Activated B cell treated with CpG ODN at 0.5 μM for 24 hours (primary cell): ENCODE results near the gene TEX52. TPM values are rescaled to one million over a fixed set of nuclear protein-coding genes. Genes with fewer than 3 reads are reported as not detected.

Experiments
- ATAC-seq: fragments of 200-7000 bp; cut with Tn5 transposase; one replicate; pipeline ENCODE4 v1.10.0; 2021; ENCODE audit warnings: low read depth, mild to moderate bottlenecking, moderate library complexity
- CTCF ChIA-PET: fragments of 350-600 bp; sonication (Branson Sonifier 250); formaldehyde crosslinking; loops from one replicate; lab custom pipeline; 2021; ENCODE audit warnings: antibody characterized with exemption; lab: Charles Lee
- POLR2A ChIA-PET: fragments of 350-600 bp; sonication (Branson Sonifier 250); formaldehyde crosslinking; loops from one replicate; lab custom pipeline; 2021; ENCODE audit warnings: antibody characterized with exemption; lab: Charles Lee
- DNase-seq: peaks from one replicate; pipeline ENCODE4 v3.0.0; 2022
- H3K27ac Mint-ChIP-seq: one replicate; pipeline ENCODE4 v1.8.0; 2020; ENCODE audit warnings: mixed read lengths
- H3K27me3 Mint-ChIP-seq: one replicate; pipeline ENCODE4 v1.8.0; 2021; ENCODE audit warnings: mixed read lengths
- H3K36me3 Mint-ChIP-seq: one replicate; pipeline ENCODE4 v1.8.0; 2021; ENCODE audit warnings: low read depth, mixed read lengths
- H3K4me1 Mint-ChIP-seq: one replicate; pipeline ENCODE4 v1.8.0; 2021; ENCODE audit warnings: mixed read lengths
- H3K4me3 Mint-ChIP-seq: one replicate; pipeline ENCODE4 v1.8.0; 2020; ENCODE audit warnings: mild to moderate bottlenecking, mixed read lengths
- H3K9me3 Mint-ChIP-seq: one replicate; pipeline ENCODE4 v1.8.0; 2020; ENCODE audit warnings: mixed read lengths
- intact Hi-C: fragments of 100-400 bp; cut with micrococcal nuclease; formaldehyde crosslinking; loops from one replicate; pipeline ENCODE4 v1.15.1; 2024
- total RNA-seq: library from RNA; stranded (reverse); gene quantifications from 2 replicates; pipeline ENCODE4 v1.2.3, GENCODE V29; 2022
- TF ChIP-seq, protein P1 (sequence below): fragments of 200-600 bp; IDR thresholded peaks from one replicate; pipeline ENCODE4 v1.8.0; 2022; ENCODE audit warnings: antibody characterized with exemption, mild to moderate bottlenecking

TEX52 gene
- total RNA-seq, 1 donor from 2014 or later, result not detected

DNA sequence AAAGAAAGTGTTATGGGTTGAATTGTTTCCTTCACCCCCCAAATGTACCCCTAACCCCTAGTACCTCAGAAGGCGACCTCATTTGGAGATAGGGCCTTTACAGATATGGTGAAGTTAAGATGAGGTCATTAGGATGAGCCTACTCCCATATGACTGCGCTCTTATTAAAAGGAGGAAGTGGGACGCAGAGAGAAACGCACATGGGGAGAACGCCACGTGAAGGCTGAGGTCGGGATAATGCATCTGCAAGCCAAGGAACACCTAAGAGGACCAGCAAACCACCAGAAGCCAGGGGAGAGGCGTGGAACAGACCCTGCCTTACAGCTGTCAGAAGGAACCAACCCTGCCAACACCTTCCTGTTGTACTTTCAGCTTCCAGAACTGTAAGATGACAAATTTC, 20.3 kb downstream of the TEX52 start:
- Mint-ChIP-seq H3K27ac (no peak overlapping the region), H3K36me3 (peaks cover 41% of the 10 kb centered on the region), H3K9me3 (no peaks in the 10 kb centered on the region), H3K4me3 (no peak overlapping the region), H3K27me3 (no peaks in the 10 kb centered on the region), H3K4me1 (peaks cover 4% of the 10 kb centered on the region)
- POLR2A ChIA-PET, result no interaction called here
- CTCF ChIA-PET, result no interaction called here
- DNase-seq (no peak), ATAC-seq (no peak)
- TF ChIP-seq, protein P1, sequence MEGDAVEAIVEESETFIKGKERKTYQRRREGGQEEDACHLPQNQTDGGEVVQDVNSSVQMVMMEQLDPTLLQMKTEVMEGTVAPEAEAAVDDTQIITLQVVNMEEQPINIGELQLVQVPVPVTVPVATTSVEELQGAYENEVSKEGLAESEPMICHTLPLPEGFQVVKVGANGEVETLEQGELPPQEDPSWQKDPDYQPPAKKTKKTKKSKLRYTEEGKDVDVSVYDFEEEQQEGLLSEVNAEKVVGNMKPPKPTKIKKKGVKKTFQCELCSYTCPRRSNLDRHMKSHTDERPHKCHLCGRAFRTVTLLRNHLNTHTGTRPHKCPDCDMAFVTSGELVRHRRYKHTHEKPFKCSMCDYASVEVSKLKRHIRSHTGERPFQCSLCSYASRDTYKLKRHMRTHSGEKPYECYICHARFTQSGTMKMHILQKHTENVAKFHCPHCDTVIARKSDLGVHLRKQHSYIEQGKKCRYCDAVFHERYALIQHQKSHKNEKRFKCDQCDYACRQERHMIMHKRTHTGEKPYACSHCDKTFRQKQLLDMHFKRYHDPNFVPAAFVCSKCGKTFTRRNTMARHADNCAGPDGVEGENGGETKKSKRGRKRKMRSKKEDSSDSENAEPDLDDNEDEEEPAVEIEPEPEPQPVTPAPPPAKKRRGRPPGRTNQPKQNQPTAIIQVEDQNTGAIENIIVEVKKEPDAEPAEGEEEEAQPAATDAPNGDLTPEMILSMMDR, result no peak
- intact Hi-C loops, result no loop called here

DNA sequence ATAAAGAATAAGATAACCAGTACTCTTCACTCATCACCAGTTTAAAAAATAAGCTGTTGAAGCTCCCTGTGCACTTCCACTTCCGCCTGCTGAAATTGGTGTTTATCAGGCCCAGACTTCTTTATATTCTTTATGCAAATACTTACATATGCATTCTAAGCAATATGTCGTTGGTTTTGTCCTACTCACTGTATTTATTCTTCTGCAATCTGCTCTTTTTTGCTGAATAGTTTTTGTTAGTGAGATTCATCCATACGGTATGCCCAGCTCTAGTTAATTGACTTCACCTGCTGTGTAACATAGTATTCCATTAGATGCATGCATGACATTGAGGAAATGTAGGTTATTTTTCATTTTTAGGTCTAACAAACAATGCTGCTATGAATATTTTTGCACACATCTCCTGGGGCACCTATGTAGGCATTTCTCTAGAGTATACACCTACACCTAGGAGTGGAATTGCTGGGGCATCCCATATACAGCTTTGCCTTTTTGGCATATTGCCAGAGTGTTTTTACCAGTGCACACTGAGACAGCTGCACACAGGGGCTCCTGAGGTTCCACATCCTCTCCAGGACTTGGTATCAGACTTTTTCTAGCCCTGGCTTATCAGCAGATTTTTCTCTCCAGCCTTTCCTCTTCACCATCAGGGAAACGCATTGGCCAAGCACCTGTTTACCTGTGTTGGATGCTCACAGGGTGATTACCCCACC, 21.0 kb downstream of the TEX52 start:
- Mint-ChIP-seq H3K27me3 (no peaks in the 10 kb centered on the region), H3K36me3 (peaks cover 42% of the 10 kb centered on the region), H3K4me1 (peaks cover 4% of the 10 kb centered on the region), H3K27ac (no peak overlapping the region), H3K9me3 (no peaks in the 10 kb centered on the region), H3K4me3 (no peak overlapping the region)
- POLR2A ChIA-PET, result no interaction called here
- CTCF ChIA-PET, result no interaction called here
- intact Hi-C loops, result no loop called here
- TF ChIP-seq, protein P1, result no peak
- ATAC-seq (no peak), DNase-seq (no peak)

DNA sequence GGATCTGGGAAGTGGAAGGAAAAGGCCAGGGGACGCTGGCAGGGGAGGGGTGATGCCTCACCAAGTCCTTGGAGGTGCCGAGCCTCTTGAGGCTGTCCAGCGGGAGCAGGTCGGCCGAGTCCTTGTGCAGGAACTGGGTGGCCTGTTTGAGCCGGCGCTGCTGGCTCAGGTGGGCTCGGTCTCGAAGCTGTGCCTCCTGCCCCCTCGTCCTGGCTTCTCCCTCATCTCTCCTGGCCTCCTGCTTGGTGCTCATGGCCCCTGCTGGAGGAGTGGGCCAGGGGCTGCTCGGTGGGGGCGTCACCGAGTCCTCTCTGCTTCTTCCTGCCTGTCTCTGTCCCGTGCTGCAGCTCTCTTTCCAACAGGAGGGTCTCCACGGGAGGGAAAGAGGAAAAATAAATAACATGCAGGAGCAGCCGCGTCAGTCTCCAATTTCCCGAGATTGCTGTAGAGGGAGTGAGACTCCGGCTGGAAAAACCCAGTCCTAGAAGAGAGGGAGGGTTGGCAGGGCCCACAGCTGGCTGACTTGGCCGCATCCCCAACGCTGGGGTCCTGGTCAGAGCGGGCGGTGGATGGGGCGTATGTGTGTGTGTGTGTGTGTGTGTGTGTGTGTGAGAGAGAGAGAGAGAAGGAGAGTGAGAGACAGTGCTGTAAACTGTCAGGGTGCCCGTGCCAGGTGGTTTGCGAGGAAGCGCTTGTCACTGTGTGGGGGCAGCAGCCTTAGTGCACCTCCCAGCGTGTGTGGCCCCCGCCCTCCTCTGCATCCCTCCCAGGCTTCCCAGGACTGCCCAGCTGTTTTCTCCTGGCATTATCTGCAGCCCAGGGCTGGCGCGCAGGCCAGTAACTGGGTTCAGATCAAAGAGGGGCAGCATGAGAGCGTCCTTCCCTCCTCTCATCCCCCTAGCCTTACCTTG, 22.0 kb downstream of the TEX52 start, which contains the start of gene NRIP2:
Gene NRIP2 (minus strand): TSS at position 455 of the 911 bp plus-strand sequence. CDS start 52 bp downstream, at position 403.
- Mint-ChIP-seq H3K36me3 (peaks cover 43% of the 10 kb centered on the region), H3K4me3 (no peak within 1 kb of the TSS), H3K27me3 (no peaks in the 10 kb centered on the region), H3K9me3 (no peaks in the 10 kb centered on the region), H3K27ac (no peak within 1 kb of the TSS), H3K4me1 (peaks cover 4% of the 10 kb centered on the region)
- CTCF ChIA-PET, result no interaction called here
- ATAC-seq, result no peak
- intact Hi-C loops, result no loop called here
- TF ChIP-seq, protein P1, result no peak
- POLR2A ChIA-PET, result interaction anchor here (0.6 kb wide), 1 partner anchor 18 kb away, joined by 4 read pairs; no protein-coding TSS in a partner anchor
- no peak for DNase-seq

DNA sequence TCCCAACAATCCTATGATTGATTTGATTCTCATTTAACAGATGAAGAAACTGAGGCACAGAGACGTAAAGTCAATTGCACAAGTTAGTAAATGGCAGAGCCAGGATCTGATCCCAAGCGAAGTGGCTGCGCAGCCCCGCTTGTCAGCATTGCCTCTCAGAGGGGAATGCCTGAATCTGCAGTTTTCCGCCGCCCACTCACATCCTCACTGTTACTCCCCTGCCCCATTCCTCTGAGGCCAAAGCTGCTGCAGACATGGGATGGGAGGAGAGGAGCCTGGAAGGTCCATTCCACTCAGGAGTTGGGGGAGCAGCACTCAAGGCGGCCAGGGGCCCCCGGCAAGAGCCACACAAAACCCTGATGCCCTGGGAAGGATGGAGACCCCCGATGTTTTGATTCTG, 23.0 kb downstream of the TEX52 start:
- TF ChIP-seq, protein P1, result no peak
- H3K9me3 Mint-ChIP-seq, result no peaks in the 10 kb centered on the region
- ChIA-PET CTCF (no interaction called here), POLR2A (no interaction called here)
- no peak overlapping the region for H3K4me3 Mint-ChIP-seq
- DNase-seq (no peak), ATAC-seq (no peak)
- peaks cover 40% of the 10 kb centered on the region for H3K36me3 Mint-ChIP-seq
- no peaks in the 10 kb centered on the region for H3K27me3 Mint-ChIP-seq
- intact Hi-C loops, result no loop called here
- peaks cover 4% of the 10 kb centered on the region for H3K4me1 Mint-ChIP-seq
- H3K27ac Mint-ChIP-seq, result no peak overlapping the region

DNA sequence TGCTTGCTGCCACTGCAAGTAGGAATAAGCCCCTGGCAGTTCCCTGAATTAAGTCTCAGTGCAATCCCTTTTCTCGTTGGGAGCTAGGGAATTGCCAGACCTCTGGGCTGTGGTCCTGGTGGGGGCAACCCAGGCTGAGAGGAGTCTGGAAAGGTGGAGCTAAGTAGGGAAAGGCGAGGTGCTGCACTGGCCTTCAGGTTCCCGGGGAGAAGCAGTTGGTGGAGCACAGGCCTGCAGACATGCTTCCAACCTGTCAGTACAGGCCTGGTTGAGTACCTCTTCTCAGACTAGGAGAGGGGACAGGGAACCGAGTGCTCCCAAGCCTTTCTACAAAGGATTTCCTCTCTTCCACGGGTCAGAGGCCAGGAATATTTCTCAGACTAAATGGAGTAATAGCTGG, 23.5 kb downstream of the TEX52 start:
- Mint-ChIP-seq H3K4me1 (peaks cover 4% of the 10 kb centered on the region), H3K9me3 (no peaks in the 10 kb centered on the region), H3K27me3 (no peaks in the 10 kb centered on the region), H3K36me3 (peaks cover 40% of the 10 kb centered on the region), H3K27ac (no peak overlapping the region), H3K4me3 (no peak overlapping the region)
- ChIA-PET CTCF (no interaction called here), POLR2A (no interaction called here)
- ATAC-seq, result no peak
- TF ChIP-seq, protein P1, result no peak
- DNase-seq, result no peak
- intact Hi-C loops, result no loop called here
